Measurements from ENCODE around the gene GLG1.

GLG1 gene

GRCh38 chr16:74578433-74578832 lies 28.5 kb downstream of the GLG1 start:
- no peak for DNase-seq (ENCODE audit: low read depth in 1 of 2, low spot score in 1 of 2)
- in situ Hi-C loops (cut with HindIII; ENCODE audit: low pct_unique_long_range_greater_than_20kb, low sequenced_read_pairs), result no loop called here

GRCh38 chr16:74577882-74578366 lies 29.0 kb downstream of the GLG1 start:
- in situ Hi-C loops (cut with HindIII; ENCODE audit: low pct_unique_long_range_greater_than_20kb, low sequenced_read_pairs), result no loop called here
- no peak for TF ChIP-seq JUND (IDR thresholded peaks at IDR 0.05; ENCODE audit: low read depth)
- DNase-seq (ENCODE audit: low read depth in 1 of 2, low spot score in 1 of 2), result no peak

More at GRCh38 chr16:74578433-74578832, 28.5 kb downstream of the GLG1 start:
- TF ChIP-seq JUND (IDR thresholded peaks at IDR 0.05; ENCODE audit: low read depth), result no peak

GRCh38 chr16:74575807-74576643 lies 30.9 kb downstream of the GLG1 start:
- TF ChIP-seq JUND (IDR thresholded peaks at IDR 0.05; ENCODE audit: low read depth), result no peak
- DNase-seq (ENCODE audit: low read depth in 1 of 2, low spot score in 1 of 2), result no peak
- in situ Hi-C loops (cut with HindIII; ENCODE audit: low pct_unique_long_range_greater_than_20kb, low sequenced_read_pairs), result no loop called here

GRCh38 chr16:74575175-74575806 lies 31.6 kb downstream of the GLG1 start:
- TF ChIP-seq JUND (IDR thresholded peaks at IDR 0.05; ENCODE audit: low read depth), result no peak
- in situ Hi-C loops (cut with HindIII; ENCODE audit: low pct_unique_long_range_greater_than_20kb, low sequenced_read_pairs), result no loop called here
- DNase-seq (ENCODE audit: low read depth in 1 of 2, low spot score in 1 of 2), result no peak

GRCh38 chr16:74574146-74574545 lies 32.8 kb downstream of the GLG1 start:
- in situ Hi-C loops (cut with HindIII; ENCODE audit: low pct_unique_long_range_greater_than_20kb, low sequenced_read_pairs), result no loop called here
- no peak for TF ChIP-seq JUND (IDR thresholded peaks at IDR 0.05; ENCODE audit: low read depth)
- DNase-seq (ENCODE audit: low read depth in 1 of 2, low spot score in 1 of 2), result no peak

GRCh38 chr16:74573622-74574021 lies 33.3 kb downstream of the GLG1 start:
- in situ Hi-C loops (cut with HindIII; ENCODE audit: low pct_unique_long_range_greater_than_20kb, low sequenced_read_pairs), result no loop called here
- no peak for DNase-seq (ENCODE audit: low read depth in 1 of 2, low spot score in 1 of 2)
- TF ChIP-seq JUND (IDR thresholded peaks at IDR 0.05; ENCODE audit: low read depth), result no peak

DNA sequence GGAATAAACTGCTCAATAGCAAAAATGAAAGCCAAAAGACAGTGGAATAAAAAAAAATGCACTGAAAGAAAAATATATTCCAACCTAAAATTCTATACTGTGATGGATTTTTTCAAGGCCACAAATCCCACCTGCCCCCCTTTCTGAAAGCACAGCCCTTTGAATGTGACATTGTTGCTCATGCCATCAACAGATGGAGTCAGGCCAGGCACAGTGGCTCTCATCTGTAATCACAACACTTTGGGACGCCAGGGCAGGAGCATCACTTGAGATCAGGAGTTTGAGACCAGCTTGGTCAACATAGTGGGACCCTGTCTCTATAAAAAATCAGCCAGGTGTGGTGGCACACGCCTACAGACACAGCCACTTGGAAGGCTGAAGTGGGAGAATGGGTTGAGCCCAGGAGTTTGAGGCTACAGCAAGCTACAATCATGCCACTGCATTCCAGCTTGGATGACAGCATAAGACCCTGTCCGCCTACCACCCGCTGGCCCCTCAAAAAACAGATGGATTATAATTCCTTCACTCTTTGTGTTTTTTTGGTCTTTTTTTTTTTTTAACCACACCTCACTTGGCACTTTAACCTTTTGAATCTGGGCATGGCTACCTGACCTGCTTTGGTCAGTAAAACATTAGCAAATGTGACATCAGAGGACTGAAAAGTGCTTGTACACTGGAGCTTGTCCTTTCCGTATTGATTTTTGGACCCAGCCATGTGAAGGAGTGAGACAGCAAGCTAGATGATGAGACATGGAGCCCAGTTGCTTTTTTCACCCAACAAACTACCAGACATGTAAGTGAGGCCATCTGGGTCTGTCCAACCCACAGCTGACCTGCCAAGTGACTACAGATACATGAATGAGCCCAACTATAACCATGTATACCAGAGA lies 36.3 kb downstream of the GLG1 start:
- DNase-seq (ENCODE audit: low read depth in 1 of 2, low spot score in 1 of 2), result no peak
- TF ChIP-seq JUND (IDR thresholded peaks at IDR 0.05; ENCODE audit: low read depth), result no peak
- in situ Hi-C loops (cut with HindIII; ENCODE audit: low pct_unique_long_range_greater_than_20kb, low sequenced_read_pairs), result no loop called here

- TF ChIP-seq JUND (IDR thresholded peaks at IDR 0.05; ENCODE audit: low read depth), result 0 out of 2 replicates have a peak, but pooled peaks have one; percentile 44
- DNase-seq (ENCODE audit: low read depth in 1 of 2, low spot score in 1 of 2), result peak; percentile 23 to 28
- in situ Hi-C loops (cut with HindIII; ENCODE audit: low pct_unique_long_range_greater_than_20kb, low sequenced_read_pairs), result no loop called here
Observed at GRCh38 chr16:74568961-74569631, 37.8 kb downstream of the GLG1 start.

DNA sequence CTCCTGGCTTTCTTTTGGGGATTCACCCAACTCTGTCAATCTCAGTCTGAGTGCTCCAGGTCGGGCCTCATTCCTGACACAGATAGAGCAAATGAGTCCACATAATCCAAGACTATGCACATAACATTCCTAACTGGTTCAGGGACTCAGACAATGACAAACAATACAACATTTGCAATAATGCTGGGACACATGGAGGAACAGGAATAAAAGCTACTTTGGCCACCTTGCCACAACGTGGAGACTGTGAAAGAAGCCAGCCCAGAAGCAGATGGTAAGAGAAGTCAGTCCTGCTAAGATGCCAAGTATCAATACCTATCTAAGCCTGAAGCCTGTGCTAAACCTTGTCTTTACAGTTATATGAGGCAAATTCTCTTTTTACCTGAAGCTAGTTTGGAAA lies 39.0 kb downstream of the GLG1 start:
- in situ Hi-C loops (cut with HindIII; ENCODE audit: low pct_unique_long_range_greater_than_20kb, low sequenced_read_pairs), result no loop called here
- DNase-seq (ENCODE audit: low read depth in 1 of 2, low spot score in 1 of 2), result no peak
- TF ChIP-seq JUND (IDR thresholded peaks at IDR 0.05; ENCODE audit: low read depth), result no peak

DNA sequence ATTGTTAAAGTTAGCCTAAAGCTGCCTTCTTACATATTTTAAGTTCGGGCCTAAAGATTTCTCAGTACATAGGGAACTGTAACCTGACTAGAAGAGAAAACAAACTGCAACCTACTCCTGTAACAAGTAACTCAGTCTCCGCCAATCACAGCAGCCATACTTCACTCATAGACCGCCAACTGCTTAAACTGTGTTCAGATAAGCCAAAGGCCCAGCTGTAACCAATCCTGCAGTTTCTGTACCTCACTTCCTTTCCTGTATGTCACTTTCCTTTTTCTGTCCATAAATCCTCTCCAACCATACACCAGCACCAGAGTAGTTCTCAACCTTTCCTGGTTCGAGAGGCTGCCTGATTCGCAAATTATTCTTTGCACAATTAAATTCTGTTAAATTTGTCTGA lies 41.5 kb downstream of the GLG1 start:
- in situ Hi-C loops (cut with HindIII; ENCODE audit: low pct_unique_long_range_greater_than_20kb, low sequenced_read_pairs), result no loop called here
- no peak for DNase-seq (ENCODE audit: low read depth in 1 of 2, low spot score in 1 of 2)
- TF ChIP-seq JUND (IDR thresholded peaks at IDR 0.05; ENCODE audit: low read depth), result no peak

DNA sequence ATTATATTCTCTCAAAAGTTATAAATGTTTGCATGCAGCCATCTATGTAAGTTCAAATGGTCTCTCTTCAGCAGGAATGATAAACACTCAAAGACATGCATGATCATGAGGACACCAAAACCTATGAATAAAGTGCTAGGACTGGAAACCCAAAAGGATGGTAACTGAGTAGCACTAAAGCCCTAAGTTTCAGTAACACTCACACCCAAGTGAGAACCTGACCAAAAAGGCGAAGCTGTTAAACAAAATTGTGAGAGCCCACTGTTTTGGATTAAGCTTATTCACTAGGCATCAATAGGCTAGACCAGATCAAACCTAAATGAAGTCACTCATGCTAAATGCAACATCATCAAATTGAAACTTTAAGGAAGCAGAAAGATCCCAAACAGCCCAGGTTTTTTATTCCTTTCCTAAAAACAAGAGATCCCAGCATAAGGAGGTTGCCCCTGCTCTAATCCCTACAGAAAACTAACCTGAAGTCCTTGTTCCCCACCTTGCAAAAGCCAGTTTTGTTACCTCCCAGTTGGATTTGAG lies 42.4 kb downstream of the GLG1 start:
- in situ Hi-C loops (cut with HindIII; ENCODE audit: low pct_unique_long_range_greater_than_20kb, low sequenced_read_pairs), result no loop called here
- DNase-seq (ENCODE audit: low read depth in 1 of 2, low spot score in 1 of 2), result no peak
- no peak for TF ChIP-seq JUND (IDR thresholded peaks at IDR 0.05; ENCODE audit: low read depth)

GRCh38 chr16:74563828-74564263 lies 43.1 kb downstream of the GLG1 start:
- no peak for TF ChIP-seq JUND (IDR thresholded peaks at IDR 0.05; ENCODE audit: low read depth)
- DNase-seq (ENCODE audit: low read depth in 1 of 2, low spot score in 1 of 2), result no peak
- in situ Hi-C loops (cut with HindIII; ENCODE audit: low pct_unique_long_range_greater_than_20kb, low sequenced_read_pairs), result no loop called here

All from T47D (cell line).